ENCODE measurements around the gene ZNF774.

ZNF774 gene

DNA sequence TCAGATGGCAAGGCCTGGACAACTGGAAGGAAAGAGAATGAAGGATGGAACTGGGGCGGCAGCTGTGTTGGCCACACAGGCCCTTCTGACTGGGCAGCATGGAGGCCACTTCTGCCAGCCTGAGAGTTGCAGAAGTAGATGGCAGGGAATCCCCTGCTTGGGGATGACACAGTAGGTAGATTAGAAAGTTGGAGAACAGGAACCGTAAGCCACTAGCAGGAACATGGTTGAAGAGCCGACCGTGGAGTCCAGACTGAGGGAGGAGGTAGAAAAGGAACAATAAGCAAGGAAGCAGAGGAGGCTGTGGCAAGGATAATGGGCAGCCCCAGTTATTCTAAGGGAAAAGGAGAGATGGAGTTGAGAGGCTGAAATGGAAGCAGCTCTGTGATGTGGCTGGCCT lies 26.4 kb upstream of the ZNF774 start:
- 90% methylated on average over 3 of the region's 4 CpGs for WGBS (ENCODE audit: insufficient coverage)
- Histone ChIP-seq H3K36me3 (ENCODE audit: control insufficient read depth in 4 of 4, insufficient read depth in 4 of 4, low read length in 3 of 4) (no peaks in the 10 kb centered on the region), H3K9me3 (ENCODE audit: control extremely low read depth in 1 of 5, control insufficient read depth in 4 of 5, insufficient read depth in 2 of 5, low read depth in 1 of 5, low read length in 4 of 5) (no peaks in the 10 kb centered on the region), H3K4me1 (ENCODE audit: control extremely low read depth in 1 of 4, control insufficient read depth in 4 of 4, insufficient read depth in 4 of 4, low read length in 3 of 4) (peaks cover 0 to 1% (median 0%) of the 10 kb centered on the region in 4 experiments), H3K4me3 (ENCODE audit: control insufficient read depth in 1 of 7, extremely low read depth in 1 of 7, insufficient read depth in 4 of 7, low read depth in 2 of 7, low read length in 6 of 7) (no peak overlapping the region), H3K27me3 (replicated peaks in 2 of 5; ENCODE audit: control insufficient read depth in 4 of 5, insufficient read depth in 5 of 5, low read length in 4 of 5) (no peaks in the 10 kb centered on the region), H3K27ac (ENCODE audit: insufficient read depth in 1 of 2, low read depth in 1 of 2, low read length in 2 of 2, poor library complexity in 1 of 2, severe bottlenecking in 2 of 2) (no peak overlapping the region)
- CTCF ChIA-PET = interaction anchor here (10.7 kb wide), 1 partner anchor 157 kb away, joined by 134 read pairs; no protein-coding TSS in a partner anchor
- DNase-seq = no peak
- POLR2A ChIA-PET = no interaction called here

DNA sequence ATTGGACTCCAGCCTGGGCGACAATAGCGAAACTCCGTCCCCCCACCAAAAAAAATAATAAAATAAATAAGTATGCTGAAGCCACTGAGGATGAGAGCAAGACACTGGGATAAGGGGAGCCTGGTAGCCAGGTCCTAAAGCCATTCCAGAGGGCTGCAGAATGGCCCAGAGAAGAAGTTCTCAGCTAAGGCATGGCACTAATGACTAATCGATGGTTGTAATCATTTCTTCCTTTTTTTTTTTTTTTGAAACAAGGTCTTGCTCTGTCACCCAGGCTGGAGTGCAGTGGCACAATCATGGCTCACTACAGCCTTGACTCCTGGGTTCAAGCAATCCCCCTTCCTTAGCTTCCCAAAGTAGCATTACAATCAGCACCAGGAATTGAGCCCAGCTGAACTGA lies 25.6 kb upstream of the ZNF774 start:
- WGBS (ENCODE audit: insufficient coverage) = 100% methylated on average over 1 of the region's 4 CpGs
- Histone ChIP-seq H3K36me3 (ENCODE audit: control insufficient read depth in 4 of 4, insufficient read depth in 4 of 4, low read length in 3 of 4) (no peaks in the 10 kb centered on the region), H3K27me3 (replicated peaks in 2 of 5; ENCODE audit: control insufficient read depth in 4 of 5, insufficient read depth in 5 of 5, low read length in 4 of 5) (no peaks in the 10 kb centered on the region), H3K27ac (ENCODE audit: insufficient read depth in 1 of 2, low read depth in 1 of 2, low read length in 2 of 2, poor library complexity in 1 of 2, severe bottlenecking in 2 of 2) (no peak overlapping the region), H3K4me3 (ENCODE audit: control insufficient read depth in 1 of 7, extremely low read depth in 1 of 7, insufficient read depth in 4 of 7, low read depth in 2 of 7, low read length in 6 of 7) (no peak overlapping the region), H3K4me1 (ENCODE audit: control extremely low read depth in 1 of 4, control insufficient read depth in 4 of 4, insufficient read depth in 4 of 4, low read length in 3 of 4) (peaks cover 0 to 1% (median 0%) of the 10 kb centered on the region in 4 experiments), H3K9me3 (ENCODE audit: control extremely low read depth in 1 of 5, control insufficient read depth in 4 of 5, insufficient read depth in 2 of 5, low read depth in 1 of 5, low read length in 4 of 5) (no peaks in the 10 kb centered on the region)
- no peak for DNase-seq
- ChIA-PET POLR2A (interaction anchor here (0.6 kb wide), 1 partner anchor 173 kb away, joined by 4 read pairs; no protein-coding TSS in a partner anchor), CTCF (interaction anchor here (1.0 to 1.5 kb wide), 3 partner anchors 14 to 156 kb away, joined by 3 to 4 read pairs (median 3); partner anchors contain the start of gene ZNF774)

DNA sequence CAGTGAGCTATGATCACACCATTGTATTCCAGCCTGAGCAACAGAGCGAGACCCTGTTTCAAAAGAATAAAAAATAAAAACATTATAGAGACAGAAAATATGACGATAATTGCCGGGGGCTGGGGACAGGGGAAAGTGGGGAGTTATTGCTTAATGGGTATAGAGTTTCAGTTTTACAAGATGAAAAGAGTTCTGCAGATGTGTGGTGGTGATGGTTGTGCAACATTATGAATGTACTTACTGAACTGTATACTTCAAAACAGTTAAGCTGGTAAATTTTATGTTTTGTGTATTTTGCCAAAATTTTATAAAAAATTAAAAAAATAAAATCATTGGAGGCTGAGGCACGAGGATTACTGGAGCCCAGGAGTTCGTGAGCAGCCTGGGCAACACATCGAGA lies 24.8 kb upstream of the ZNF774 start:
- Histone ChIP-seq H3K36me3 (ENCODE audit: control insufficient read depth in 4 of 4, insufficient read depth in 4 of 4, low read length in 3 of 4) (no peaks in the 10 kb centered on the region), H3K9me3 (ENCODE audit: control extremely low read depth in 1 of 5, control insufficient read depth in 4 of 5, insufficient read depth in 2 of 5, low read depth in 1 of 5, low read length in 4 of 5) (no peaks in the 10 kb centered on the region), H3K27ac (ENCODE audit: insufficient read depth in 1 of 2, low read depth in 1 of 2, low read length in 2 of 2, poor library complexity in 1 of 2, severe bottlenecking in 2 of 2) (no peak overlapping the region), H3K4me1 (ENCODE audit: control extremely low read depth in 1 of 4, control insufficient read depth in 4 of 4, insufficient read depth in 4 of 4, low read length in 3 of 4) (peaks cover 0 to 1% (median 0%) of the 10 kb centered on the region in 4 experiments), H3K27me3 (replicated peaks in 2 of 5; ENCODE audit: control insufficient read depth in 4 of 5, insufficient read depth in 5 of 5, low read length in 4 of 5) (no peaks in the 10 kb centered on the region), H3K4me3 (ENCODE audit: control insufficient read depth in 1 of 7, extremely low read depth in 1 of 7, insufficient read depth in 4 of 7, low read depth in 2 of 7, low read length in 6 of 7) (no peak overlapping the region)
- POLR2A ChIA-PET = no interaction called here
- WGBS (ENCODE audit: insufficient coverage) = 100% methylated on average over 3 of the region's 6 CpGs
- DNase-seq = no peak
- CTCF ChIA-PET = interaction anchor here (1.0 to 1.5 kb wide), 3 partner anchors 13 to 155 kb away, joined by 3 to 4 read pairs (median 3); partner anchors contain the start of gene ZNF774

DNA sequence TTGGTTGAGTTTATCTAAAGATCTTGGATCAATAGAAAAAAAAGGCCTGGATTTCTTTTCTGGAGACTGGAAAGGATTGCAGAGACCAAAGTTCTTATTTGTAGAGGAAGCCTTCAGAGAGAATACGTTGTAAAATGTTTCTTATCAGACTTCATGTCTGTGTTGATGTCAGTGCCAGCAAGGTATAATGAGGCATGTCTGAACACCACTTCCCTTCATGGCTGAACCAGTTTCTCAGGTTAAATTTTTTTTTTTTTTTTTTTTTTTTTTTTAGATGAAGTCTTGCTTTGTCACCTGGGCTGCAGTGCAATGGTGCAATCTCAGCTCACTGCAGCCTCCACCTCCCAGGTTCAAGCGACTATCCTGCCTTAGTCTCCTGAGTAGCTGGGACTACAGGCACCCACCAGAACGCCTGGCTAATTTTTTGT lies 17.8 kb upstream of the ZNF774 start:
- WGBS (ENCODE audit: insufficient coverage) = 96% methylated on average over 3 of the region's 3 CpGs
- Histone ChIP-seq H3K9me3 (ENCODE audit: control extremely low read depth in 1 of 5, control insufficient read depth in 4 of 5, insufficient read depth in 2 of 5, low read depth in 1 of 5, low read length in 4 of 5) (no peaks in the 10 kb centered on the region), H3K4me1 (ENCODE audit: control extremely low read depth in 1 of 4, control insufficient read depth in 4 of 4, insufficient read depth in 4 of 4, low read length in 3 of 4) (peaks cover 8 to 23% (median 11%) of the 10 kb centered on the region in 4 experiments), H3K4me3 (ENCODE audit: control insufficient read depth in 1 of 7, extremely low read depth in 1 of 7, insufficient read depth in 4 of 7, low read depth in 2 of 7, low read length in 6 of 7) (no peak overlapping the region), H3K27ac (ENCODE audit: insufficient read depth in 1 of 2, low read depth in 1 of 2, low read length in 2 of 2, poor library complexity in 1 of 2, severe bottlenecking in 2 of 2) (no peak overlapping the region), H3K27me3 (replicated peaks in 2 of 5; ENCODE audit: control insufficient read depth in 4 of 5, insufficient read depth in 5 of 5, low read length in 4 of 5) (no peaks in the 10 kb centered on the region), H3K36me3 (ENCODE audit: control insufficient read depth in 4 of 4, insufficient read depth in 4 of 4, low read length in 3 of 4) (no peaks in the 10 kb centered on the region)
- POLR2A ChIA-PET = interaction anchor here (0.6 kb wide), 1 partner anchor 19 kb away, joined by 4 read pairs; no protein-coding TSS in a partner anchor
- DNase-seq = no peak
- CTCF ChIA-PET = interaction anchor here (1.9 kb wide), 1 partner anchor 27 kb away, joined by 7 read pairs; no protein-coding TSS in a partner anchor

DNA sequence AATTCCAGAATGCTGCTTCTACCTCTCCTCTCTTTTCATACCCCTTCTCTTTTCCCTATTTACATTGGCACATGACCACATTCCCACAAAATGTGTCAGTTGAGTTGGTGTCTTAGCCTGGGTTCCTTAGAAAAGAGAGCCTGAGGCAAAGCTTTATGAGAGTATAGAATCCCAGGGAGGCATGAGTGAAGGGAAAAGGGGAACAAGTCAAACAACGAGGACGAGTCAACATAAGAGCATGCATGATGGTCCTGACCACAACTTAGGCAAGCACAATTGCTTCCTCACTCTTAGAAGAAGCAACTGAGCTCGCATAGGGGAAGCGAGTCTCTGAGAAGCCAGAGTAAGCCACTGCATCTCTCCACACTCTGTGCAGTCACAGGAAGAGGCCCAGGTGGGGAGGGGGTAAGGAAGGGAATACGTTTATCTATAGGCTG lies 15.4 kb upstream of the ZNF774 start:
- Histone ChIP-seq H3K27me3 (replicated peaks in 2 of 5; ENCODE audit: control insufficient read depth in 4 of 5, insufficient read depth in 5 of 5, low read length in 4 of 5) (no peaks in the 10 kb centered on the region), H3K36me3 (ENCODE audit: control insufficient read depth in 4 of 4, insufficient read depth in 4 of 4, low read length in 3 of 4) (no peaks in the 10 kb centered on the region), H3K9me3 (ENCODE audit: control extremely low read depth in 1 of 5, control insufficient read depth in 4 of 5, insufficient read depth in 2 of 5, low read depth in 1 of 5, low read length in 4 of 5) (no peaks in the 10 kb centered on the region), H3K4me1 (ENCODE audit: control extremely low read depth in 1 of 4, control insufficient read depth in 4 of 4, insufficient read depth in 4 of 4, low read length in 3 of 4) (peaks cover 8 to 23% (median 10%) of the 10 kb centered on the region in 4 experiments), H3K27ac (ENCODE audit: insufficient read depth in 1 of 2, low read depth in 1 of 2, low read length in 2 of 2, poor library complexity in 1 of 2, severe bottlenecking in 2 of 2) (no peak overlapping the region), H3K4me3 (ENCODE audit: control insufficient read depth in 1 of 7, extremely low read depth in 1 of 7, insufficient read depth in 4 of 7, low read depth in 2 of 7, low read length in 6 of 7) (peak overlapping the region in 2 of 7 experiments; percentile 20 to 33)
- no CpG with 5 or more reads among the region's 5 CpGs for WGBS (ENCODE audit: insufficient coverage)
- ChIA-PET POLR2A (interaction anchor here (0.6 kb wide), 2 partner anchors 62 to 200 kb away, joined by 3 to 5 read pairs; no protein-coding TSS in a partner anchor), CTCF (interaction anchor here (0.8 to 2.5 kb wide), 9 partner anchors 12 to 145 kb away, joined by 3 to 18 read pairs (median 3); no protein-coding TSS in a partner anchor)
- DNase-seq = peak; percentile 52 to 89 (median 84)

DNA sequence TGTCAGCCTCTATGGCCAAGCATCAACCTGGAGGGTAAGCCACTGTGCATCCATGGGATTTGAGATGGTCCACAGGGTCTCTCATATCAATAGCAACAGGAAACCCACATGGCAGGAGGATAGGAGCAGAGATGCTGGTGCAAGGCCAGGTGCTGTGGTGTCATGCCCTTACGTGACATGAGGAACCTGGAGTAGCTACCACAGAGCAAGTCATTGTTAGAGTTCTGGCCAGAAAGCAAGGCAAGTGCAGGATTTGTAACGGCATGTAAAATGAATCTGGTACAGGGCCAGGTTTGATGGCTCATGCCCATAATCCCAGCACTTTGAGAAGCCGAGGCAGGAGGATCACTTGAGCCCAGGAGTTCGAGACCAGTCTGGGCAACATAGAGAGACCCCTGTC lies 14.8 kb upstream of the ZNF774 start:
- WGBS (ENCODE audit: insufficient coverage) = 59% methylated on average over 3 of the region's 4 CpGs
- H3K27ac ChIP-seq (ENCODE audit: insufficient read depth in 1 of 2, low read depth in 1 of 2, low read length in 2 of 2, poor library complexity in 1 of 2, severe bottlenecking in 2 of 2) = no peak overlapping the region
- ChIA-PET POLR2A (no interaction called here), CTCF (interaction anchor here (1.0 to 2.5 kb wide), 3 partner anchors 17 to 33 kb away, joined by 3 to 18 read pairs (median 3); no protein-coding TSS in a partner anchor)
- H3K36me3 ChIP-seq (ENCODE audit: control insufficient read depth in 4 of 4, insufficient read depth in 4 of 4, low read length in 3 of 4) = no peaks in the 10 kb centered on the region
- peaks cover 11 to 26% (median 13%) of the 10 kb centered on the region in 4 experiments for H3K4me1 ChIP-seq (ENCODE audit: control extremely low read depth in 1 of 4, control insufficient read depth in 4 of 4, insufficient read depth in 4 of 4, low read length in 3 of 4)
- peak in 2 of 3 donors; percentile 66 to 77 for DNase-seq
- no peak overlapping the region for H3K4me3 ChIP-seq (ENCODE audit: control insufficient read depth in 1 of 7, extremely low read depth in 1 of 7, insufficient read depth in 4 of 7, low read depth in 2 of 7, low read length in 6 of 7)
- no peaks in the 10 kb centered on the region for H3K9me3 ChIP-seq (ENCODE audit: control extremely low read depth in 1 of 5, control insufficient read depth in 4 of 5, insufficient read depth in 2 of 5, low read depth in 1 of 5, low read length in 4 of 5)
- no peaks in the 10 kb centered on the region for H3K27me3 ChIP-seq (replicated peaks in 2 of 5; ENCODE audit: control insufficient read depth in 4 of 5, insufficient read depth in 5 of 5, low read length in 4 of 5)

DNA sequence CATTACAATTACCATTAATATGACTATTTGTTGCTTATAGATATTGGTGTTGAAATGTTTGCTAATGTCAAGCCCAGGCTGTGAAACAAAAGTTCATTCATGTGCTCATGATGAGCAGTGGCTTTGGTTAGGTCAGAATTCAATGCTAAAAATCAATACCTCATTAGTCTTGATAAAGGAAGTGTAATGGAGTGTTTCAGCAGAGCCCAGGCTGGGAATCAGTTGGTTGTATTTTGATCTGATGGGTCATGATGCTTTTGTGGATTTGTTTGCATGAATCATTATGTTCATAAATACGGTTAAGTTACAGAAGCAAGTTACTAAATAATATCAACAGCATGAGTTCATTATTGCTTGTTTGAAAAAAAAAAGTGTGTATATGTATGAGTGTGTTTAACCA lies 13.6 kb upstream of the ZNF774 start:
- H3K9me3 ChIP-seq (ENCODE audit: control extremely low read depth in 1 of 5, control insufficient read depth in 4 of 5, insufficient read depth in 2 of 5, low read depth in 1 of 5, low read length in 4 of 5) = no peaks in the 10 kb centered on the region
- H3K36me3 ChIP-seq (ENCODE audit: control insufficient read depth in 4 of 4, insufficient read depth in 4 of 4, low read length in 3 of 4) = no peaks in the 10 kb centered on the region
- H3K27ac ChIP-seq (ENCODE audit: insufficient read depth in 1 of 2, low read depth in 1 of 2, low read length in 2 of 2, poor library complexity in 1 of 2, severe bottlenecking in 2 of 2) = no peak overlapping the region
- no peak for DNase-seq
- H3K27me3 ChIP-seq (replicated peaks in 2 of 5; ENCODE audit: control insufficient read depth in 4 of 5, insufficient read depth in 5 of 5, low read length in 4 of 5) = no peaks in the 10 kb centered on the region
- H3K4me1 ChIP-seq (ENCODE audit: control extremely low read depth in 1 of 4, control insufficient read depth in 4 of 4, insufficient read depth in 4 of 4, low read length in 3 of 4) = peaks cover 17 to 35% (median 24%) of the 10 kb centered on the region in 4 experiments
- no peak overlapping the region for H3K4me3 ChIP-seq (ENCODE audit: control insufficient read depth in 1 of 7, extremely low read depth in 1 of 7, insufficient read depth in 4 of 7, low read depth in 2 of 7, low read length in 6 of 7)
- ChIA-PET POLR2A (interaction anchor here (0.6 kb wide), 1 partner anchor 197 kb away, joined by 4 read pairs; no protein-coding TSS in a partner anchor), CTCF (interaction anchor here (1.0 to 1.2 kb wide), 2 partner anchors 20 to 547 kb away, joined by 3 read pairs; no protein-coding TSS in a partner anchor)
- no CpG with 5 or more reads among the region's 1 CpG for WGBS (ENCODE audit: insufficient coverage)
